Testis (tissue), 2 donors: ENCODE results near the gene EBPL.

Source experiments
- CTCF ChIP-seq, 3 experiments: fragments of 450-650 bp in 2 of 3; fragments of 200-600 bp in 1 of 3; sonication (generic) in 1 of 3; IDR thresholded peaks; one replicate each; pipeline ENCODE4 v1.5.1; 2016 to 2019; ENCODE audit warnings: antibody characterized with exemption in 3 of 3, mild to moderate bottlenecking in 2 of 3, moderate library complexity in 1 of 3
- POLR2A ChIP-seq: fragments of 450-650 bp; IDR thresholded peaks from one replicate; pipeline ENCODE4 v1.6.1; 2017; ENCODE audit warnings: antibody characterized with exemption, mild to moderate bottlenecking, moderate library complexity

DNA sequence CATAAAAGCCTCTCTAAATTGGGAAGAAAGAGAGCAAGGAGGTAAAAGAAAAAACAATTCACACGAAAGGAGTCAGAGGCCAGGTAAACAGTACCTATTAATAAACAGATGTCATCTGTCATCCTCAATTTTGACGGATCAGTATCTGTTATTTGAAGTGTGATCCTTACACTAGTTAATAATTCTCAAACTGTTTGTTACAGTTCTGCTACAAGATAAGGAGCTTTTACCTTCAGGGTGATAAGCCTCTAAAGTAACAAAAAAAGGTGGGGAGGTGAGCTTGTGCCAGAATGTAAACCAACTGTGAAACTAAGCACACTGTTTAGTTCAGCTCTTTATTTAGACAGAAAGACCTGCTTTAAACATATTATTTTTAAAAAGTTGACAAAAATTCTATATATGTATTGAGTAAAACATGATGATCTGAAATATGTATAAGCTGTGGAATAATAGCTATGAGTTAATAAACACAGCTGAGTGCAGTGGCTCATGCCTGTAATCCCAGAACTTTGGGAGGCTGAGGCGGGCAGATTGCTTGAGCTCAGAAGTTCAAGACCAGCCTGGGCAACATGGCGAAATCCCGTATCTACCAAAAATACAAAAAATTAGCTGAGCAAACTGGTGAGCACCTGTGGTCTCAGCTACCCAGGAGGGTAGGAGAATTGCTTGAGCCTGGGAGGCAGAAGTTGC lies 48.4 kb upstream of the EBPL start:
- TF ChIP-seq CTCF (IDR thresholded peaks at IDR 0.05) (no peak), POLR2A (no peak)
